HUES6 (cell line): ENCODE data around the gene CTNNA1.
A peak's percentile ranks its signal among the peaks of the same experiment; 100 is the strongest.
"Not testable (repeated sequence)": the region's sequence is repeated elsewhere in the genome, so short reads cannot be mapped to it uniquely, and the experiment has no call there.

Source experiments
- H3K27ac ChIP-seq: 2 replicates; pipeline ENCODE4 v1.7.0; 2013; ENCODE audit warnings: low read depth, mild to moderate bottlenecking, low read length, inconsistent platforms
- H3K27me3 ChIP-seq: 2 replicates; pipeline ENCODE4 v1.6.1; 2013; ENCODE audit warnings: low read length; ENCODE audit not compliant: control insufficient read depth, insufficient read depth
- H3K36me3 ChIP-seq: 2 replicates; pipeline ENCODE4 v1.6.1; 2013; ENCODE audit warnings: low read length; ENCODE audit not compliant: control insufficient read depth, insufficient read depth
- H3K4me1 ChIP-seq: 2 replicates; pipeline ENCODE4 v1.6.1; 2013; ENCODE audit warnings: low read length; ENCODE audit not compliant: control insufficient read depth, insufficient read depth
- H3K4me3 ChIP-seq: 2 replicates; pipeline ENCODE4 v1.5.1; 2013; ENCODE audit warnings: low read depth, low read length
- H3K9ac ChIP-seq: one replicate; pipeline ENCODE4 v1.6.1; 2013; ENCODE audit warnings: mild to moderate bottlenecking, low read length
- H3K9me3 ChIP-seq: 2 replicates; pipeline ENCODE4 v1.6.1; 2013; ENCODE audit warnings: low read depth, low read length; ENCODE audit not compliant: control insufficient read depth, insufficient read depth

CTNNA1 gene

DNA sequence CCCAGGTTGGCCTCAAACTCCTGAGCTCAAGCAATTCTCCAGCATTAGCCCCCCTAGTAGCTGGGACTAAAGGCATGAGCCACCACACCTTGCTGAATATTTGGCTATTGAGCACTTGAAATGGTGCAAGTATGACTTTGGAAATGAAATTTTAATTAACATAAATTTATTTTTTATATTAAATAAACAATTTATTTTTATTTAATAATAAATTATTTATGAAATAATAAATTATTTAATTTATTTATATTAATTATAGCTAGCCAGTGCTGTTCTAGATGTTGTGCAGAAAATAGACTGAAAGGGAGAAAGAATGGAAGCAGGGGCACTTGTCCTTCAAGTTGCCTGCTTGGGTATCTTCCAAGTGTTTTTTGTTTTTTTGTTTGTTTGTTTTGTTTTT is 40.0 kb upstream of the CTNNA1 start:
- Histone ChIP-seq H3K27ac (no peak overlapping the region), H3K36me3 (no peaks in the 10 kb centered on the region), H3K9ac (no peak overlapping the region), H3K4me3 (no peak overlapping the region), H3K4me1 (peaks cover 27% of the 10 kb centered on the region), H3K27me3 (no peaks in the 10 kb centered on the region), H3K9me3 (no peaks in the 10 kb centered on the region)

DNA sequence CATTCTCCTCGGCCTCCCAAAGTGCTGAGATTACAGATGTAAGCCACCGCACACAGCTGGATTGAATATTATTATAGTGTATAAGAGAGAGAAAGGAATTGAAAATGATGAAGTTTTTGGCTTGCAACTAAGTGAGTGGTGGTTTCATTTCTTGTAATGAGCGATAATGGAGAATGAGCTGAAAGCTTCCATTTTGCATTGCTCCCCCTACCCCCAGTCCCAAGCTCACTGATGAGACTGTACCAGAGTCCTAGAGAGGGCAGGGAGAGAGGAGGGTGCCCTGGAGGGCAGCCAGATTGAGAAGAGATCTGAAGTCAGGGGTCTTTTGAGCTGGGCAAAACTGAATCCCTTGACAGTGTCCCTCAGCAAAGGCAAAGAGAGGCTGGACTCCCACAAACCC is 38.5 kb upstream of the CTNNA1 start:
- no peak overlapping the region for H3K9ac ChIP-seq
- no peak overlapping the region for H3K4me3 ChIP-seq
- no peak overlapping the region for H3K27ac ChIP-seq
- peaks cover 16% of the 10 kb centered on the region for H3K4me1 ChIP-seq
- no peaks in the 10 kb centered on the region for H3K36me3 ChIP-seq
- no peaks in the 10 kb centered on the region for H3K27me3 ChIP-seq
- no peaks in the 10 kb centered on the region for H3K9me3 ChIP-seq

DNA sequence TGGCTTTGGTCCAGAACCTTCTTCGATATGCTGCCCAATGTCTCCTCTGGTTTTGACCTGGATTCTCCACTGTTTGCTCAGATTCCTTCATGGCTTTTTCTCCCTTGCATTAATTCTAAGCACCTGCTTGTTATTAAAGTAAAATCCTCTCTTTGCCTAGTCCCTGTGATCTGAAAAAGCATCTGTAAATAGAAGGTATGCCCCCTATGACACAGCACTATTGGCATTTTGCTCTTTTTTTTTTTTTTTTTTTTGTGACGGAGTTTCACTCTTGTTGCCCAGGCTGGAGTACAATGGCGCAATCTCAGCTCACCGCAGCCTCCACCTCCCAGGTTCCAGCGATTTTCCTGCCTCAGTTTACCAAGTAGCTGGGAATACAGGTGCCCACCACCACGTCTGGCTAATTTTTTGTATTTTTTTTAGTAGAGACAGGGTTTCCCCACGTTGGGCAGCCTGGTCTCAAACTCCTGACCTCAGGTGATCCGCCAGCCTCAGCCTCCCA is 37.2 kb upstream of the CTNNA1 start:
- not testable (repeated sequence) for H3K9me3 ChIP-seq, H3K27me3 ChIP-seq, H3K36me3 ChIP-seq, H3K4me3 ChIP-seq, H3K9ac ChIP-seq, H3K27ac ChIP-seq
- H3K4me1 ChIP-seq, result peaks cover 15% of the 10 kb centered on the region

DNA sequence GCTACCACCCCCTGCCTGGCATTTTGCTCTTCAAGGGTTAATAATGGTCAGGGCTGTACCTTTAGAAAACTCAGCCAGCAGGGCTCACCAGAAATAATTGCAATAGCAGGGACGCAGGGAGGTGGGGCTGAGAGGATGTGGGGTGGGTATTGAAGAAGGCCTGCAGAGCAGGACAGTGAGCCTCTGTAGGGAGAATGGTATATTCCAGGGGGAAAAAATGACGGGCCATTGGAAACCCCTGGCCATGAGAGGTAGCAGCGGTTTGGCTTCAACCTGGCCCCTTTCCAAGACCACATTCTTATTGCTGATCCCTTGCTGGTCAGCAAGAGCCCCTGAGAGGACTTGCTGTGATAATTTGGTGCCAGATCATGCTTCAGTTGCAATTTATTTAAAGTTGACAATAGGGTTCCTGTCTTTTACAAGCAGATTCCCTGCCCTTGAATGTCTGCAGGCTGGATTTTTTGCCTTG is 36.7 kb upstream of the CTNNA1 start:
- no peak overlapping the region for H3K27ac ChIP-seq
- H3K9me3 ChIP-seq, result no peaks in the 10 kb centered on the region
- no peaks in the 10 kb centered on the region for H3K36me3 ChIP-seq
- no peaks in the 10 kb centered on the region for H3K27me3 ChIP-seq
- H3K9ac ChIP-seq, result no peak overlapping the region
- no peak overlapping the region for H3K4me3 ChIP-seq
- peaks cover 15% of the 10 kb centered on the region for H3K4me1 ChIP-seq

DNA sequence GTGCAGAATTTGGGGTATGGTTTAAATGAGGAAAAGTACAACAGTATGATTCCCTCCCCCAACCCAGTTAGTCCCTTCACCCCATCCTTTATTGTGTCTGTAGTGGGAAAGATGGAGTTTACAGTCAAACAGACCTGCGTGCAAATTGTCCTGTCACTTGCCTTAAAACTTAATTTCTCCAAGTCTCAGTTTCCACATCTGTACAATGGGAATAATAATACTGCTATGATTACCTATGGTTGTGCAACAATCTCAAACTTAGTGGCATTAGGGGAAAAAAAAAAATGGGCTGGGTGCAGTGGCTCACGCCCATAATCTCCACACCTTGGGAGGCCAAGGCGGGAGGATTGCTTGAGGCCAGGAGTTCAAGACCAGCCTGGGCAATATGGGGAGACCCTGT is 35.8 kb upstream of the CTNNA1 start:
- no peak overlapping the region for H3K27ac ChIP-seq
- peaks cover 22% of the 10 kb centered on the region for H3K4me1 ChIP-seq
- no peaks in the 10 kb centered on the region for H3K27me3 ChIP-seq
- no peak overlapping the region for H3K9ac ChIP-seq
- H3K36me3 ChIP-seq, result no peaks in the 10 kb centered on the region
- no peaks in the 10 kb centered on the region for H3K9me3 ChIP-seq
- no peak overlapping the region for H3K4me3 ChIP-seq

DNA sequence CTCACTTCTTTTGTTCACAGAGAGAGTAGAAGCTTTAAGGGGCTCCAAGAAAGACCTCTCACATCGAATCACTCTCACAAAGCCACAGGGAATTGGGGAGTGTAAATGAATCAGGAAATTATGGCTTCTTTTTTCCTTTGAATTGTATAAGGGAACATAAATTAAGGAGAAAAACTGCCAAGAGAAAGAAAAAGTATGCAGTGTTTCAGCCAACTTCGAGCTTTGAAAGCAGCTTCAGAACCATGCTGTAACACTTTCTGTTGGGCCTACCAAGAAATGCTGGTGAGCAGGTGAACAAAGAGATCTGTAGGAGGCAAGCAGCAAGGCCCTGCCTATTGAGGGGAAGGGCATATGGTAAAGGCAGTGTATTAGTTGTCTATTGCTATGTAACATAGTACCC is 33.4 kb upstream of the CTNNA1 start:
- no peaks in the 10 kb centered on the region for H3K9me3 ChIP-seq
- H3K4me1 ChIP-seq, result peaks cover 38% of the 10 kb centered on the region
- no peak overlapping the region for H3K4me3 ChIP-seq
- H3K36me3 ChIP-seq, result no peaks in the 10 kb centered on the region
- no peak overlapping the region for H3K27ac ChIP-seq
- H3K9ac ChIP-seq, result no peak overlapping the region
- H3K27me3 ChIP-seq, result no peaks in the 10 kb centered on the region

DNA sequence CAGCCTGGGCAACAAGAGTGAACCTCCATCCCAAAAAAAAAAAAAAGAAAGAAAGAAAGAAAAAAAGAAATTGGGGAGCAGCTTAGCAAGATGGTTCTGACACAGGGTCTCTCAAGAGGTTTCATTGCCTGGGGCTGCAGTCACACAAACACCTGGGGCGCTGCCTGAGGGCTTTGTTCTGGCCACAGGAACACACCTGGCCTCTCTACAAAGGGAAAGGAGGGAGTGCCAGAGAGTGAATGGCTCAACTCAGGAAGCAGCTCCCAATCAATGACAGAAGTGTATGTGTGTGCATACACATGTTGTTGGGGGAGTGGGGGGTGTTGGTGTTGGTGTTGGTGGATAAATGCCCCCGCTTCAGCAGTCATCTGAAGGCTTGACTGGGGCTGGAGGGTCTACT is 32.4 kb upstream of the CTNNA1 start:
- H3K27me3 ChIP-seq, result no peaks in the 10 kb centered on the region
- H3K4me3 ChIP-seq, result no peak overlapping the region
- no peaks in the 10 kb centered on the region for H3K36me3 ChIP-seq
- peaks cover 47% of the 10 kb centered on the region for H3K4me1 ChIP-seq
- no peak overlapping the region for H3K27ac ChIP-seq
- H3K9me3 ChIP-seq, result no peaks in the 10 kb centered on the region
- no peak overlapping the region for H3K9ac ChIP-seq

DNA sequence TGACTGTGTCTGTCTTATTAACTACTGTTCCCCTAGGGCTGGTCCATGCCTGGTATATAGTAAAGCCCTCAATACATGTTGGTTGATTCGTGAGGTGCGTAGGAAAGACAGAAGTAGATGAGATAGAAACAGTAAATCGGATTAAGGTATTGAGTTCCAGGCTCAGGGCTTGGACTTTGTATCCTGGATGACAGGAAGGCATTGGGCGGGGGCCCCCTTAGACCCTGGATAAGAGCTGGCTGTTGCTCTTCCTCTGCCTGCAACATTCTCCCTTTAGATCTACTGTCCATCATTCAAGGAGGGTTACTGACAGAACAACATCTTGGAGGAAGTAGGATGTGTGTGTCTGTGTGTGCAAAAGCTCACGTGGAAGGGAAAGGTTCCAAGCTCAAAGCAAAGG is 31.2 kb upstream of the CTNNA1 start:
- no peak overlapping the region for H3K4me3 ChIP-seq
- H3K9ac ChIP-seq, result no peak overlapping the region
- H3K36me3 ChIP-seq, result no peaks in the 10 kb centered on the region
- H3K27ac ChIP-seq, result no peak overlapping the region
- no peaks in the 10 kb centered on the region for H3K27me3 ChIP-seq
- H3K9me3 ChIP-seq, result no peaks in the 10 kb centered on the region
- H3K4me1 ChIP-seq, result peaks cover 45% of the 10 kb centered on the region

DNA sequence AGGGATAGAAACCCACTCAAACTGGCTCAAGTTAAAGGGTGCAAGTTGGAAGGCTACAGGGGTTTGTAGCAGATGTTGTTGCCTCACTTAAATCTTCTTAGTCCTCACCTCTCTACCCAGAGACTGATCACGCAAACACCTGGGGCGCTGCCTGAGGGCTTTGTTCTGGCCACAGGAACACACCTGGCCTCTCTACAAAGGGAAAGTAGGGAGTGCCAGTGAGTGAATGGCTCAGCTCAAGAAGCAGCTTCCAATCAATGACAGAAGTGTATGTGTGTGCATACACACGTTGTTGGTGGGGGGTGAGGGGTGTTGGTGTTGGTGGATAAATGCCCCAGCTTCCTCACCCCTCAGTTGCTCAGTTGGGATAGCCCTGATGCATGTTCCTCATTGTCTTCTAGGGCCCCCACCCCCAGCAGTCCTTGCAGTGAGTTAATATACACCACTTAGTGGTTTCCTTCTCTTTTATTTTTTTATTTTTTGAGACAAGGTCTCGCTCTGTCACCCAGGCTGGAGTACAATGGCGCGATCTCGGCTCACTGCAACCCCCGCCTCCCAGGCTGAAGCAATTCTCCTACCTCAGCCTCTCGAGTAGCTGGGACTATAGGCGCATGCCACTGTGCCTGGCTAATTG is 30.6 kb upstream of the CTNNA1 start:
- H3K36me3 ChIP-seq, result no peaks in the 10 kb centered on the region
- H3K9ac ChIP-seq, result no peak overlapping the region
- H3K4me1 ChIP-seq, result peaks cover 43% of the 10 kb centered on the region
- H3K9me3 ChIP-seq, result no peaks in the 10 kb centered on the region
- no peaks in the 10 kb centered on the region for H3K27me3 ChIP-seq
- no peak overlapping the region for H3K27ac ChIP-seq
- H3K4me3 ChIP-seq, result no peak overlapping the region

DNA sequence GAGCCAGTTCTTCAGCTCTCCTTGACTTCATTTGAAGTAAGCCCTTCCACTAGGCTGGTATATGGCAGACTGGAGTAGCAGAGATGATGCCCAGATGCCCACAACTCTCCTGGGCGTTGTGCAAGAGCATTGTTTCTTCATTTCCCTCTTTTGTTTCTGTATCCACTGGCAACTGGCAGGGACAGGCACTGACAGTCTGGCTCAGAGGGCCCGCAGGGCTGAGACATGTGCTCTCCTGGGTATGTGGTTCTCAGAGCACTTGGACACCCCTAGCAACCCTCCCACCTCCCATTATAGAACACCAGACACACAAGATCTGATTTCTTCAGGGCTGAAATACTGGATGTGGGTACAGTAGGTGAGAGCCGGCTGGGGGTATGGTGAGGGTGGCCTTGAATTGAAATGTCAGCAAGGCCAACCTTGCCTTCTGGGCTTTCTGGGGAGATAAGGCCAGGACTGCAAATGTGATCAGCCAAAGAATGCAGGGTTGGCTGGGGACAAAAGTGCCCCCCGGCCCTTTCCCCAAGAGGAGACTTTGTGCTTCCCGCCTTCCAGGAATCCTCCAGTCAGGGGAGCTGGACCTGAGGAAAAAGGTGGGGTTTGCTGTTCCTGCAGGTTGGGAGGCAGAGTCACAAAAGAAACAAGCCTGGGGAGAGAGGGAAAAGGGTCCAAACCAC is 28.6 kb upstream of the CTNNA1 start:
- Histone ChIP-seq H3K27me3 (no peaks in the 10 kb centered on the region), H3K9me3 (no peaks in the 10 kb centered on the region), H3K27ac (no peak overlapping the region), H3K4me1 (peaks cover 40% of the 10 kb centered on the region), H3K36me3 (no peaks in the 10 kb centered on the region), H3K9ac (no peak overlapping the region), H3K4me3 (peak overlapping the region; percentile 34)

DNA sequence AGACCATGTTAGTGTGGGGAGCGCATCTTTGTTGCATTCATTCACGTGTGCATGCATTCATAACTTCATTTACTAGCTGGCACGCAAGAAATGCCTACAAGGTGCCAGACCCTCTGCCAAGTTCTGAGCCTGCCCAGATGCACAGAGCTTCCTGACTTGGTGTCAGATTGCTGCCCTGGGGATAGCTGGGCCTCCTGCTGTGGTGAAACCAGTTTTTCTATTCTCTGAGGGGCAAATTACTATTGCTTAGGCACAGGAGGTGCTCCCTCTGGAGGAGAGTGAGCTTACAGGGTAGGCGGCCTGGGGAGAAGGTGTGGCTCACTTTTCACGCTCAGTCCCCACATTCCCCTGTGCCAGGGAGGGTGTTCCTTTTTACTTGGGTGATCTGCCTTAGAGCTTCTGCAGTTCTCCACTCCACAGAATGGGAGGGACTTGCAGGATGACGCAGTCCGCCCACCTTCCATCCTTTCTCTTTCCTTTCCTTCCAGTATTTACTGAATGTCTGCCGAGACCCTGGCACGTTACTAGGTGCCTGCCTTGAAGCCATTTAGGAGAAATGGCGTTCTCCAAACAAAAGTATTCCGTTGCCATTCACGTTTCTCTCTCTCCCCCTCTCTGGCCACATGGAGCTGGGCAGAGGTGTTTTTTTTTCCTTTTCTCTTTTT is 27.9 kb upstream of the CTNNA1 start:
- Histone ChIP-seq H3K36me3 (no peaks in the 10 kb centered on the region), H3K9me3 (no peaks in the 10 kb centered on the region), H3K4me3 (peak overlapping the region; percentile 34), H3K9ac (peak overlapping the region; percentile 45), H3K27ac (peak overlapping the region; percentile 66), H3K4me1 (peaks cover 40% of the 10 kb centered on the region), H3K27me3 (no peaks in the 10 kb centered on the region)
